GM12872 (cell line): Measurements from ENCODE around the gene EPHB6.

Source experiments
- CTCF ChIP-seq: IDR thresholded peaks from 3 replicates; pipeline ENCODE4 v1.5.1; 2011; ENCODE audit warnings: low read depth, mild to moderate bottlenecking, low read length, moderate library complexity; ENCODE audit not compliant: insufficient read depth

The EPHB6 gene

GRCh38 chr7:142876991-142877910 is 22.4 kb downstream of the EPHB6 start:
- TF ChIP-seq CTCF: no peak

- TF ChIP-seq CTCF: no peak
Measured at GRCh38 chr7:142878315-142878714, 23.4 kb downstream of the EPHB6 start.

GRCh38 chr7:142879060-142879459 is 24.2 kb downstream of the EPHB6 start:
- no peak for TF ChIP-seq CTCF

GRCh38 chr7:142880876-142881505 is 26.1 kb downstream of the EPHB6 start:
- TF ChIP-seq CTCF: peak; percentile 96

- TF ChIP-seq CTCF: no peak
Measured at GRCh38 chr7:142881586-142882337, 26.9 kb downstream of the EPHB6 start.

- no peak for TF ChIP-seq CTCF
Measured at GRCh38 chr7:142882338-142882678, 27.4 kb downstream of the EPHB6 start.

- TF ChIP-seq CTCF: no peak
Measured at GRCh38 chr7:142883145-142883544, 28.3 kb downstream of the EPHB6 start.
